ENCODE data around the gene PGLYRP4.
"Not testable (repeated sequence)": the region's sequence is repeated elsewhere in the genome, so short reads cannot be mapped to it uniquely, and the experiment has no call there.

PGLYRP4 gene

DNA sequence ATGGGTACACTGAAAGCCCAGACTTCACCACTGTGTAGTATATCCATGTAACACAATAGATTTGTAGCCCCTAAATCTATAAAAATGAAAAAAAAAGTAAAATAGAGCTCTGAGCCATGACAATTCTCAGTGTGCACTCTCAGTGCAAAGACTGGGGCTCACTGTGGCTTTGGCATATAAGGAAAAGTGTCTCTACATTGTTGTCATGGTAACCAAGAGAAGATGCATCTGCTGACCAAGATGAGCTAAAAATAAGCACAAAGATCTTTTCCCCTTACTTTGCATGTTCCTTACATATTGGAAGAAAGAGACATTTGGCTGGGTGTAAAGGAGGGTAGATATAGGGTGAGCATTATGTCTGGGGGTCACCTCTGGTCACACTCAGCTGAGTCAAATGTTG is 12.0 kb downstream of the PGLYRP4 start:
- DNase-seq, result no peak

DNA sequence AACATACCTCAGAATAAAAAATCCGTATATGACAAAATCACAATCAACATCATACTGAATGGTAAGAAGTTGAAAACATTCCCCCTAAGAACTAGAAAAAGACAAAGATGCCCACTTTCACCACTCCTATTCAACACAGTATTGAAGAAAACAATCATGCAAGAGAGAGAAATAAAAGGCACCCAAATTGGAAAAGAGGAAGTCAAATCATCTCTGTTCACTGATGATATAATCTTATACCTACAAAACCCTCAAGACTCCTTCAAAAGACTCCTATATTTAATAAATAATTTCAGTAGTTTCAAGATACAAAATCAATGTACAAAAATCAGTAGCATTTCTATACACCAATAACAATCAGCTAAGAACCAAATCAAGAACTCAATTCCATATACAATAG is 14.7 kb downstream of the PGLYRP4 start:
- no peak for DNase-seq

DNA sequence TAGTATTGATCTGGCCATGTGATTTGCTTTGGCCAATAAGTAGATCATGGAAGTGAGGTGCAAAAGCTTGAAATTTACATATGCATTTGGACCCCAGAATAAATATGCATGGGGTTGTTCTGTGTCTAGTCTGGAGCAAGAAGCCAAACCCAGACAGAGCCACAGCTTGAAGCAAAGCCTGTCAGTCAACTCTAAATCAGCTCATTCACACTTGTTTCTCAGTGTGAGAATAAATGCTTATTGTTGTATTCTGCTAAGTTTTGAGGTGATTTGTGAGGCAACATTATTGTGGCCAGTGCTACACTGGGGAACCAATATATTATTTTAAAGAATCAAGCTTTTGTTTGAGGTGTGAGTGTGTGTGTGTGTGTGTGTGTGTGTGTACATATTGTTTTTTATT is 23.7 kb downstream of the PGLYRP4 start:
- no peak for DNase-seq

DNA sequence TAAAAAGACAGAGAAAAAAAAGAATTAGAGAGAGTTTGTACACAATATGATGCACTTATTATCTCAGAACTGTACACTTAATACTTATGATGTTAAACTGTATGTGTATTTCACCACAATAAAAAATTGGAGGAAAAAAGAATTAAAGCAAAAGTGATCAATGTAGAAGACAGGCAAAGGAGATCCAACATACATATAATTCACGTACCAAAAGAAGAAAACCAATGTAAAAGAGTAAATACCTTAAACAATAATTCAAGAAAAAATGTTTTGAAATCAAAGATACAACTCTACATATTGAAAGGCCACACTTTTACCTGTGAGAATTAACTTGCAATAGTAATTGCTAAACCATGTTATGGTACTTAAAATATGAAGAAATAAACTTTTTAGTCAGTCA is 26.1 kb downstream of the PGLYRP4 start:
- no peak for DNase-seq

DNA sequence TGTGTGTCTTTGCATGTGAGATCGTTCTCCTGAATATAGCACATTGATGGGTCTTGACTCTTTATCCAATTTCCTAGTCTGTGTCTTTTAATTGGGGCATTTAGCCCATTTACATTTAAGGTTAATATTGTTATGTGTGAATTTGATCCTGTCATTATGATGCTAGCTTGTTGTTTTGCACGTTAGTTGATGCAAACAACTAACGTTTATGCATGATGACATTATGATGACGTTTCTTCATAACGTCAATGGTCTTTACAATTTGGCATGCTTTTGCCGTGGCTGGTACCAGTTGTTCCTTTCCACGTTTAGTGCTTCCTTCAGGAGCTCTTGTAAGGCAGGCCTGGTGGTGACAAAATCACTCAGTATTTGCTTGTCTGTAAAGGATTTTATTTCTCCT is 30.5 kb downstream of the PGLYRP4 start:
- not testable (repeated sequence) for DNase-seq

DNA sequence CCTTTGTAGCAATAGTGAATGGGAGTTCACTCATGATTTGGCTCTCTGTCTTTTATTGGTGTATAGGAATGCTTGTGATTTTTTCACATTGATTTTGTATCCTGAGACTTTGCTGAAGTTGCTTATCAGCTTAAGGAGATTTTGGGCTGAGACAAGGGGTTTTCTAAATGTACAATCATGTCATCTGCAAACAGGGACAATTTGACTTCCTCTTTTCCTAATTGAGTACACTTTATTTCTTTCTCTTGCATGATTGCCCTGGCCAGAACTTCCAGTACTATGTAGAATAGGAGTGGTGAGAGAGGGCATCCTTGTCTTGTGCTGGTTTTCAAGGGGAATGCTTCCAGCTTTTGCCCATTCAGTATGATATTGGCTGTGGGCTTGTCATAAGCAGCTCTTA is 32.6 kb downstream of the PGLYRP4 start:
- not testable (repeated sequence) for DNase-seq

DNA sequence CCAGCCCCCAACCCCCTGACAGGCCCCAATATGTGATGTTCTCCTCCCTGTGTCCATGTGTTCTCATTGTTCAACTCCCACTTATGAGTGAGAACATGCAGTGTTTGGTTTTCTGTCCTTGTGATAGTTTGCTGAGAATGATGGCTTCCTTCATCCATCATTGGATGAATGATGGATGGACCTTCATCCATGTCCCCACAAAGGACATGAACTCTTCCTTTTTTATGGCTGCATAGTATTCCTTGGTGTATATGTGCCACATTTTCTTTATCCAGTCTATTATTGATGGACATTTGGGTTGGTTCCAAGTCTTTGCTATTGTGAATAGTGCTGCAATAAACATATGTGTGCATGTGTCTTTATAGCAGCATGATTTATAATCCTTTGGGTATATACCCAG is 34.3 kb downstream of the PGLYRP4 start:
- not testable (repeated sequence) for DNase-seq

DNA sequence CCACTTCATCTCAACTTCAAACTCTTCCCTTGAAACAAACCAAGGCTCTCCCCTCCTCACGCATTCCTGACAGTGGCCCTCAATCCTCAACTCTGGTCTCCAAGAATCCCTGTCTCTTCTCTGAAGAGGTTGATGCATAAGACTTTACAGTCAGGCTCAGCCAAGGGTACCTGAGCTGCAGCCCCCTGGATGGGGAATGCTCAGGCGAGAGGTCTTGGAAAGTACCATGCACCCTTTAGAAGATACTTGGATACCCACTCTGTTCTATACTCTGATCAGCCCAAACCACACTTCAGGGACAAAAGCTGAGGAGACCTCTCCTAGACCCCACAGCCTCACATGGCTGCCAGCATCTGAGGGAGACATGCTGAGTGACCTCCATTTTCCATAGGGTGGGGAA is 35.4 kb downstream of the PGLYRP4 start:
- no peak for DNase-seq

DNA sequence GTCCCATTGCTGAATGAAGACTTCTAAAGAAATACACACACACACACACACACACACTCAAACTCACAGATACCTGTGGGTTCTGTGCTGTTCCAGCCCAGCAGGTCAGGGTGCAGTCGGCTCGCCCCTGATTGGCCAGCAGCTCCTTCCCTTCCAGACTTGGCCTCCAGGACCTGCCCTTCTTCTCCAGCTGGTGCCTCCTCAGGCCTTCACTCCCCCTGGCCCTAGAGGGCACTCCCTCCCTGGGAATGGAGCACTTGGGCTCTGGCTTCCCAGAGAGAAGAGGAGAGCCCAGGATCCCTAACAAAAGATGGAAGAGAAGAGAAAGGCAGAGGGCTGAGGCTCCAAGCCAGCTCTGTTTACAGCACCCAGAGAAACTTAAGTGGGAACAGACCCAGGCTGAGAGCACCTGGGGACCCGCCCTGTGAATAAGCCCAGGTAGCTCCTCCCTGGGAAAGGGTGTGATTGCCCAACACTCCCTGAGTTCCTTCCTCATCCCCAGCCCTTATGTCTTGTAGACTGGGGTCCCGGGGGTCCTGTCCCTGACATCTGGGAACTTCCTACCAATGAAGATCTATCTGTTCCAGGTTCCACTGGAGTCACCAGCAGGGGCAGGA is 36.0 kb downstream of the PGLYRP4 start, which contains the start of gene PGLYRP3:
Gene PGLYRP3 (minus strand): TSS at position 383 of the 617 bp plus-strand sequence. CDS start 2,287 bp downstream, outside the sequence.
- DNase-seq, result no peak

DNA sequence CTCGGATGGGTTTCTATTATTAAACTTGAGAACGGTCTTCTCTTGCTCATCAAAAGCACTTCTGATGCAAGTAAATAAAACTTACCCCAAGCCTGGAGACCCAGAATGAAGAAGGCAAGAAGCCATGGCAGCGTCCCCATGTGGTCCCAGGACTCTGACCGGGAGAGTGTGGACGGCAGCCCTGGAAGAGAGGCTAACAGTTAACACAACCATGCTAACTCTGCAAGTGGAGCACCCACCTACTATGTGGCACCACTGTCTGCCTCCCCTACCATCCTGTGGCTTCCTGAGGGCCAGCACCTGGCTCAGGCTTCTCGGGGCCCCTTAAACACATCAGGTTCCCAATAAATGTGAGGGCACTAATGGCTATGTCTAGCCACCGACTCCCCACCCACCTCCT is 38.1 kb downstream of the PGLYRP4 start:
- DNase-seq, result no peak

DNA sequence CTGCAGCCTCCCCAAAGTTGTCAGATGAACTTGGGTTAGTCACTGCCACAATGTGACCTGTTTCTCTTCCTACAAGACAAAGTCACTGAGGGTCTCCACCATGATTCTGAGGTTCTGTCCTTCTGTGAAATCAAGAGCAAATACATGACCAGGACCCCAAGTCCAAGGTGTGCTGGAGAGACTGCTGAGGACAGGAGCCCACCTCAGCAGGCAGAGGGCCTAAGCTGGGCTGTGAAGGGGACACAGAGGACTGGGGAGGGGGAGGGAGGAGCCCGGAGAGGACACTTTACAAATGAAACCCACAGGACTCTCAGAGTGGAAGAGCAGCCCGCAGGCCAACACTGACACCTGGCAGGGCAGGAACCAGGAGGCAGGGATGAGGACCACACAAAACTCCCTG is 39.2 kb downstream of the PGLYRP4 start:
- DNase-seq, result no peak

DNA sequence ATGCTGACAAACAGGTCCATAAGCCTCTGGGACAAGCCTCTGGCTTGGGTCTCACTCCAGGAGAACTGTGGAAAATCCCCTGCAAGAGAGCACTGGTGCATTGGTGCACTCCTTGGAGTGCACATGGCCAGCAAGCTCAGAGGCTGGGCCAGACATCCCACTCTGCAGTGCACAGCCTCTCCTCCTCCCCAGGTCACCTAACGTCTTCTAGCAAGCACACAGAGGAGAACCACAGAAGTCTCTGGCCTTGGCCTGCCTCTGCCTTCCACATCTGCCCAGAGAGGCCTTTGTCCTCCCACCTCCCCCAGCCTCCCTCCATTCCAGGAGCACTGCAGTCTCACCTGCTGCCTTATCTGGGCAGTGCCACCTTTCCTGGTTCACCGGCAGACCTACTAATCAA is 40.1 kb downstream of the PGLYRP4 start:
- no peak for DNase-seq

DNA sequence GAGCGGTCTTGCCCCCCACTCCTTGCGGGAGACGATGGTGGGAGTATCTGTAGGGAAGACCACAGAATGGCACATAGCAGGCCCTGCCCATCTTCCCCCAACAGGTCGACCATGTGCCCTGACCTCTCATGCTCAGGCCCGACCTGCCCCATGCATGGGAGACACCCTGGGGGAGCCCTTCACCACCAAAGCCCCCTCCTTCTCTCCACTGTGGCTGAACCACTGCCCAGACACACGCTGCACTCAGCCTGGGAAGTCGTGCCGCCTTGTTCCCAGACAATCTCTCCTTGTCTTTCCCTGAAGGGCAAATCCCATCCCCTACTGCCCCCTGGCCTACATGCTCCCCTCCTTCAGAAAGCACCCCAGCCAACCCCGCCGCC is 41.4 kb downstream of the PGLYRP4 start:
- no peak for DNase-seq

DNA sequence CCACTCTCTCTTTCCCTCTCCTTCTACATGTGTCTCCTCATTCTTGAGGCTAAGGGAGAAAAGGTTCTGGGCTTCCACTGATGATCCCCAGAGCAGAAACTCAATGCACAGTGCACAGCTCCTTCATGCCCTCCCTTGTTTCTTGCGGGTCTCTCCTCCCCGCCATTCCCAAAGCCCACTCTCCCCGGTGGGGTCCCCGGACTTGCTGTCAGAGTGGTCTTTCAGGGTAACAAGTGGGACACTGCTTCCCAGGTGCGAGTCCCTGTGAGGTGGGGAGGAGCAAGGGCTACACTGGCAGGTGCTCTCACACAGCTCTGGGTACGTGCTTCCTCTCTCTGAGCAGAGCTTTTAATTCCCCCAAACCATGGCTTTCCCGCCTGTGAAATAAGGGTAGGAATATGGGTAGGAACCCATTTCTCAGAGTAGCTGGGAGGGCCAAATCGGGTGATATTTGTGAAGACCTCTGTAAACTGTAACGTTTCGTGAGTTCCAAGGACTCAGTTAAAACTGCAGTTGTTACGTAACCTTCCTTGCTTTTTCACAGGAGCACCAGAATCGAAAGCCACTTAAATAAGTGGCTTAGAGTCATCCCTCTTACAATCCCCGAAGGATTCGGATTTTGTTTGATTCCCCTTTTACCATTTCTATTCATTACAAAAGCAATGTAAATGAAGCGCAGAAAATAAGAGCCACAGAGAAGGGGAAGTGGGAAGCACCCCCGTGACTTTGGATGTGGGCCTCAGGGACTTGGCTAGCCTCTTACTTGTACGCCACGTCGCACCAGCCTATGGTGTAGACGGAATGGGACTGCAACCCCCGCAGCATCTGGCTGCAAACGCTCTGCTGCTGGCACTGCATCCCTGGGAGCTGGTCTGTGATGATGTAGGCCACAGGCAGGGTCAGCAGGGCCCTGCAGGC is 42.1 kb downstream of the PGLYRP4 start:
- no peak for DNase-seq

DNA sequence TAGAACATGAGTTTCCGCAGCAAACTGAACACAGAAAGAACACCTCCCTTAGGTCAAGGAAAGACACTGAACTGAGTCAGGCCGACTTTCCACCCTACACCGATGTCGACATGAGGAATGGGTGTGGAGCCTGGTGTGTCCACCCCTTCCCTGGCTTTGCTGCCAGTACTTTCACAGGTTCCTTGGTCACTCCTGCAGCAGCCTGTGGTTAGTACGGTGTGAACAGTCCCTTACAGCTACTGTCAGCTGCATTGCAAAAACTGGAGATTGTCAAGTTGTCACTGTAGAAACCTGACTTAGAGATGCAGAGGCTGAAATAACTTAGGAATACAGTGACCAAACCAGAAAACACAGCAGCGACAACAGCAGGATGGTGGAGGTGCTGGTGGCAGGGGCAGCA is 43.0 kb downstream of the PGLYRP4 start:
- DNase-seq, result no peak

DNA sequence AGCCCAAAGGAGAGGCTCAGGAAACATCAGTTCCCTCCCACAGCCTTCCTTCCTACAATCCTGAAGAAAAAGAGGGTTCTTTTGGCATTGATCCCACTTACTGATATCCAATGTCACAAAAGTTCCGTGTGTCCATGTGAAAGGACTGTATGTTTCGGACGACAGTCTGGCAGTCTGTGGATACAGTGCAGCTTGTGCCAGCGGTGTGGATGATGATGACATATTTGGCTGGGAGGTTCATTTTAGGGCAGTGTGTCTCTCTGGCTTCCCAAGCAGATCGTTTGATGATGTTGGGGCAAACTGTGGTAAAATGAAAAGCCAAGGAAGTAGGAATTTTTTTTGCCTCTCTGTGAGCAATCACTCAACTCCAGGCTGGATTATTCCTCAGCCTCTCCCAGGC is 46.3 kb downstream of the PGLYRP4 start:
- no peak for DNase-seq

DNA sequence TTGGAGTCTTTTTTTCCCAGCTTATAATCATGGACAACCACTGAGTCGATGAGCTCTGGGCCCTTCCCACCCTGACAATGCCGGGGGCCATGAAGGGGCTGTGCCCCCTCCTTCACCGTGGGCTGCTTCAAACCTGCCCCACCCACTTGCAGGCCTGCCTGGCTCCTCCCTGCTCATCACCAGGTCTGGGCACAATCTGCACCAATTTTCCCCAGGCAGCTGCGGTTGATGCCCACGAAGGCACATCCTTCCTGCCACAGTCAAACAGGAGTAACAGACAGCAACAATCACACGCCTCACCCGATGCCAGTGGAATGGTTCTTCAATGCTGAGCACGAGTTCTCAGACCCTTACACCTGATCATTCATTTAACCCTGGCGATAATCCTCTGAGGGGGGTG is 54.8 kb downstream of the PGLYRP4 start:
- DNase-seq, result no peak

DNA sequence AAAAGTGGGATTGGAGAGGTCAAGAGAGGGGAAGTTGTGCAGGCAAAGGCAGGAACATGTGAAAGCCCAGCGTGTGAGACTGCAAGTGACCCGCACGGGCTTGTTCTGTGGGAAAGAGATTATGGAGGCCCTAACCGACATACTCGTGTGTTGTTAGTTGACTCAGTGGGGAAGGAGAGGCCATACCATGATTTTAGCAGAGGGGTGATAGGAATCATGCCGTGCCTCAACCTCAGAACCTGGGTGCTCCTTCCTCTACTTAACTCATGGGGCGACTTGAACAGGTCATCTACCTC is 55.2 kb downstream of the PGLYRP4 start:
- DNase-seq, result no peak

DNA sequence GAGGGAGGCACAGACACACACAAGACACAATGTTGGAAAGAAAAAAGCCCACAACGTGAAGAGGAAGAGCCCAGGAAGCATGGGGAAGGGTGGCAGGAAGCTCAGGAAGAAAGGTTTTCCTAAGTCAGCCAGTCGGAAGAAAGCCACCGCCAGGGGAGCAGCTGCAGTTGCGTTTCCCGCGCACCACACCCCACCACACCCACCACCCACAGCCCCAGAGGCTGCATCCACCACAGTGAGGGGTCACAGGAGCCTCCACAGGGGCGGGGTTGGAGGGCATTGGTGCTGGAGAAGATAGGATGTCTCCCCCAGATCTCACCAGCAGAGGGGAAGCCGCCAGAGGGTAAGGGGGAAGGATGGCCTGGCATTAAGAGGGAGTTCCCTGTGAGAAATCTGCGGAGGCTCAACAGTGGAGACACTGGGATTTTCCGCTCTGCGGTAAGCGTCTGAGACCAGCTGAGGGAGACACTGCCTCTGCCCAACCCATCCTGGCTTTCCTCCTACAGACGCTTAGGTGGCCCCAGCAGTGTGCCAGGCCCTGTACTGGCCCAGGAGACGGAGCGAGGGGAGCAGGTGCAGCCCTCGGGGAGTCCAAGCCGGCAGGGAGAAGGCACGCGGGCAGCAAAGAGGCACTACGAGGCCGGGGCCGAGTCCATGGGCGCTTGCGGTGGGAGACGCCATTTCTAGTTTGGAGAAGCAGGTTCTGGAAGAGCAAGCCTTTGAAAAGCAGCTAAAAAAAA is 55.7 kb downstream of the PGLYRP4 start:
- no peak for DNase-seq

DNA sequence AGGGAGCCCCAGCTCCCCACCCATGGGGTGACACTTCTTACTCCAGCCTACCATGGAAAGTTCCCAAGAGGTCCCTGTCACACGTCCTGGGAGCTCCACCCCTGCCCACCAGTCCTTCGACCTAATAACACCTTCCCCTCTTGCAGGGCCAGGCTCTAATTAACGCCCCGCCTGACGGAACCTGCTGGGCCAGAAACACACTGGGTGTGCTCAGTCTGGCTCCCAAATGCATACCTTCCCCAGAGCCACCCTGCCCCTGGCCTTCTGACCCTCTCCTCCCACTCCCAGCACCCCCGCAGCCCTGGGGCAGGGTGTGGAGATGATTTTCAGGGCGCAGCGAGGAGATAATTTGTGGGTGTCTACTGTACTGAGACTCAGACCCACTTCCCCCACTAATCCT is 56.5 kb downstream of the PGLYRP4 start:
- DNase-seq, result no peak

DNA sequence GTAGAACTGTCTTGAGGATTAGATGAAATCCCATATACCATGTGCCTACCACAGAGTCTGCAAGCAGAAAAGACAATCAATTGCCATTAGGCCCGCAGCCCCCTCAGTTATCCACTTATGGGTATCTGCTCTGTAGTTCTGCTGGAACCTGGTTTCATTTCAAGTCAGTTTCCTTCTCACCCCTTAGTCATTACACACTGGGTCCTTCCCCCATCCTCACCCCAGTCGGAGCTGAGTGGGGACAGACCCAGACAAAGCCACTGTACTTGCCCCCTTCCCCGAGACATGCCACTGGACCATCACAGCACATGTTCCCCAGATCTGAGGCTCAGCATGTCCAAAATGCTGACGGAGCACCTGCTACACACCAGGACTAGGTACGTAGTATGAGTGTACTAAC is 57.1 kb downstream of the PGLYRP4 start:
- no peak for DNase-seq

DNA sequence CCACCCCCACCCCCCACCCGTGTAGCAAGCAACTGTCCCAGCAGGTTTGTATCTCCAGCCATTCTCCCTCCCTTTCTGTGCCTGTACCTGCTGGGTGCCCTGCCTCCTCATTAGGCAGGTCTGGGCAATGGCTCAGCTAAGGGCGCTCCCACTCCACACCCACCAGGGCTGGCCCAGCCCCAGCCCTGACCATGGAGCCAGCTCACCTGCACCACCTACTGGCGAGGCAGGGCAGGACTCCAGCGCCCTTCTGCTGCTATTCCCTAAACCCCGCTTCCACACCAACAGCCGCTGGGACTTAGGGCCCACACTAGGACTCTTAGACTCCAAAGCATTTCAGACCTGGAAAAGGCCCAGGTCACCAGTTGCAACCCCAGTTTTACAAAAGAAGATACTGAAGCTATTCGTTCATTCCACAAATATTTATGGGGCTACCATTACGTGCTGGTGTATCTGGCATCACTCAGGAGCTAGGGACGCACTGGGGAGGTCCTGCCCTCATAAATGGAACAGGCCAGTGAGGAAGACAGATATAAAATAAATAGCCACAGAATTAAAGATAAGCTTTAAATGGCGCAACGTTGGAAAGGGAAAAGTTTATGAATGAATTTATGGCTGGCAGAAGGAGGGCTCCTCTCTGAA is 59.9 kb downstream of the PGLYRP4 start:
- no peak for DNase-seq
